Keratinocyte (primary cell): ENCODE data around the gene SH3D21.

ENCODE experiments used
- CTCF ChIP-seq, 3 experiments: IDR thresholded peaks in 1 of 3; conservative IDR thresholded peaks in 1 of 3; optimal IDR thresholded peaks in 1 of 3; 2 replicates in 2 of 3; 3 replicates in 1 of 3; pipeline versions ENCODE3 to v1.5.1; 2011; ENCODE audit warnings: low read length in 3 of 3, mild to moderate bottlenecking in 3 of 3, moderate library complexity in 2 of 3, control low read depth in 1 of 3, inconsistent platforms in 1 of 3; ENCODE audit not compliant: insufficient read depth in 2 of 3; ENCODE audit errors: extremely low read depth in 1 of 3
- EZH2 ChIP-seq: IDR thresholded peaks from one replicate; pipeline ENCODE4 v1.6.1; 2012; ENCODE audit warnings: inconsistent platforms, mild to moderate bottlenecking, low read length, moderate library complexity

- TF ChIP-seq CTCF (optimal IDR thresholded peaks at IDR 0.05 in 1 of 3, IDR thresholded peaks at IDR 0.05 in 1 of 3, conservative IDR thresholded peaks at IDR 0.05 in 1 of 3; ENCODE audit: extremely low read depth in 1 of 3, insufficient read depth in 2 of 3, low read length in 3 of 3) = no peak
- TF ChIP-seq EZH2 = no peak
Measured at GRCh38 chr1:36323636-36324352, 17.6 kb downstream of the SH3D21 start, which contains the start of gene EVA1B.
